ENCODE measurements around the gene PAPOLG. TPM values are rescaled to one million over a fixed set of nuclear protein-coding genes. Genes with fewer than 3 reads are reported as not detected.

The PAPOLG gene
- total and polyA plus RNA-seq, 2 of the 4 experiments (the other 2 are of a cell fraction) = 3.5 to 12.4 TPM

DNA sequence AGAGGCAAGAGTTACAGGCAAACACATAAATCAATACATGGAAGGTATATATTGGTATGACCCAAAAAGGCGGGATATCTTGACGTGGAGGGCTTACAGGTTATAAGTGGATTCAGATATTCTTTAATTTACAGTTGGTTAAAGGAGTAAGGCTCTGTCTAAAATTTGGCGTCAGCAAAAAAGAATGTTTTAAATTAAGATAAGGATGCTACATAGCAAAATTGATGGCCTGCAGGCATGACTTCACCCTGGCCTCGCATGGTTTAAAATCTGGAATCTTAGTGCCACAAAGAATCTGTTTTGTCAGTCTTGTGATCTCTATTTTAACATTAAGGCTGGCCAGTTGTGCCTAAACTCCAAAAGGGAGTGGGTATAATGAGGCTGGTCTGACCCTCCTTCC lies 66.9 kb downstream of the PAPOLG start:
- intact Hi-C loops (cut with micrococcal nuclease) = no loop called here
- ChIA-PET POLR2A (ENCODE audit: unreplicated experiment) (no interaction called here), CTCF (no interaction called here)
- in situ Hi-C loops (cut with MboI; ENCODE audit: low sequenced_read_pairs) = no loop called here
- Histone ChIP-seq H2BK120ac (ENCODE audit: low read depth, low read length) (no peak overlapping the region), H2BK20ac (ENCODE audit: low read depth, low read length) (no peak overlapping the region), H3K79me1 (ENCODE audit: low read depth in 1 of 2, low read length in 2 of 2) (no peaks in the 10 kb centered on the region), H3K18ac (ENCODE audit: low read depth, low read length) (no peak overlapping the region), H3K9me1 (ENCODE audit: insufficient read depth, low read length) (no peaks in the 10 kb centered on the region), H2BK5ac (ENCODE audit: low read depth, low read length, poor library complexity, severe bottlenecking) (no peak overlapping the region), H3K14ac (replicated peaks; ENCODE audit: low read depth, low read length) (no peak overlapping the region), H4K91ac (ENCODE audit: insufficient read depth, low read depth, low read length) (no peak overlapping the region), H3K36me3 (ENCODE audit: control insufficient read depth, insufficient read depth, low read length) (no peaks in the 10 kb centered on the region), H3K56ac (ENCODE audit: extremely low read depth, insufficient read depth, low read length) (no peak overlapping the region), H4K20me1 (ENCODE audit: insufficient read depth, low read length) (no peaks in the 10 kb centered on the region), H4K8ac (ENCODE audit: low read depth in 2 of 2, low read length in 2 of 2) (no peak overlapping the region), H3K27ac (ENCODE audit: insufficient read depth, low read length) (no peak overlapping the region), H2BK15ac (ENCODE audit: low read depth, low read length) (no peak overlapping the region), H3K4me1 (ENCODE audit: control insufficient read depth, insufficient read depth, low read length) (no peaks in the 10 kb centered on the region), H3K9me3 (ENCODE audit: control insufficient read depth, insufficient read depth, low read length) (no peaks in the 10 kb centered on the region), H3K9ac (ENCODE audit: low read depth, low read length) (no peak overlapping the region), H3K4me2 (ENCODE audit: low read depth, low read length) (no peak overlapping the region), H2AFZ (replicated peaks; ENCODE audit: low read length, poor library complexity) (no peak overlapping the region), H3K27me3 (ENCODE audit: control insufficient read depth, insufficient read depth, low read length) (peaks cover 17% of the 10 kb centered on the region), H3K4ac (ENCODE audit: low read depth, low read length) (no peak overlapping the region), H3K4me3 (ENCODE audit: insufficient read depth, low read depth, low read length) (no peak overlapping the region), H4K5ac (ENCODE audit: low read depth, low read length) (no peak overlapping the region), H3K23ac (ENCODE audit: low read depth, low read length) (no peak overlapping the region), H2AK5ac (ENCODE audit: low read depth, low read length) (no peak overlapping the region), H2AK9ac (replicated peaks; ENCODE audit: low read depth, low read length, poor library complexity) (no peak overlapping the region)
- DNase-seq (no peak), ATAC-seq (ENCODE audit: low read depth) (no peak)
- dilution Hi-C loops (cut with HindIII; ENCODE audit: low sequenced_read_pairs, unreplicated experiment) = no loop called here
- TF ChIP-seq MAZ (IDR thresholded peaks at IDR 0.05; ENCODE audit: borderline replicate concordance, low read depth, low read length) (no peak), SMC3 (IDR thresholded peaks at IDR 0.05; ENCODE audit: low read depth, low read length) (no peak), BHLHE40 (IDR thresholded peaks at IDR 0.05; ENCODE audit: low read depth, low read length) (no peak)
- TF ChIP-seq, protein P1, sequence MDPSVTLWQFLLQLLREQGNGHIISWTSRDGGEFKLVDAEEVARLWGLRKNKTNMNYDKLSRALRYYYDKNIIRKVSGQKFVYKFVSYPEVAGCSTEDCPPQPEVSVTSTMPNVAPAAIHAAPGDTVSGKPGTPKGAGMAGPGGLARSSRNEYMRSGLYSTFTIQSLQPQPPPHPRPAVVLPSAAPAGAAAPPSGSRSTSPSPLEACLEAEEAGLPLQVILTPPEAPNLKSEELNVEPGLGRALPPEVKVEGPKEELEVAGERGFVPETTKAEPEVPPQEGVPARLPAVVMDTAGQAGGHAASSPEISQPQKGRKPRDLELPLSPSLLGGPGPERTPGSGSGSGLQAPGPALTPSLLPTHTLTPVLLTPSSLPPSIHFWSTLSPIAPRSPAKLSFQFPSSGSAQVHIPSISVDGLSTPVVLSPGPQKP (IDR thresholded peaks at IDR 0.05; ENCODE audit: borderline replicate concordance, low read depth, low read length) = no peak
- no TSS peak for BruUV-seq (replicated peaks)
- 35% methylated on average over 2 of the region's 4 CpGs; no CpG with 5 or more reads in 1 of the 2 experiments for WGBS, 2 experiments (ENCODE audit: extremely low coverage in 2 of 2, insufficient read length in 1 of 2)
